GM23338 (cell line): ENCODE measurements around the gene NAXE. TPM values are rescaled to one million over a fixed set of nuclear protein-coding genes. Genes with fewer than 3 reads are reported as not detected.

Experiments
- ATAC-seq: fragments of 200-7000 bp; cut with Tn5 transposase; 3 replicates; pipeline ENCODE4 v1.9.1; 2020
- DNase-seq: peaks from one replicate; pipeline ENCODE4 v3.0.0-alpha.2; 2015; ENCODE audit warnings: low spot score
- H2AFZ ChIP-seq: fragments of 200-600 bp; sonication (generic); 2 replicates; pipeline ENCODE4 v1.8.0; 2016; ENCODE audit warnings: antibody characterized with exemption, mild to moderate bottlenecking, moderate library complexity
- H3F3A ChIP-seq: fragments of 200-600 bp; sonication (generic); replicated peaks from 2 replicates; pipeline ENCODE4 v1.8.0; 2017; ENCODE audit warnings: antibody characterized with exemption, mixed run types, low read depth
- H3K27ac ChIP-seq: fragments of 200-600 bp; sonication (generic); 2 replicates; pipeline ENCODE4 v1.6.1; 2016; ENCODE audit warnings: low read depth
- H3K27me3 ChIP-seq: fragments of 200-600 bp; sonication (generic); 2 replicates; pipeline ENCODE4 v1.8.0; 2016; ENCODE audit warnings: mild to moderate bottlenecking, mixed run types, moderate library complexity; ENCODE audit not compliant: insufficient read depth
- H3K36me3 ChIP-seq: fragments of 200-600 bp; sonication (generic); 2 replicates; pipeline ENCODE4 v1.8.0; 2016; ENCODE audit warnings: mild to moderate bottlenecking; ENCODE audit not compliant: insufficient read depth
- H3K4me1 ChIP-seq: fragments of 200-600 bp; sonication (generic); 2 replicates; pipeline ENCODE4 v1.8.0; 2016; ENCODE audit warnings: mild to moderate bottlenecking, moderate library complexity; ENCODE audit not compliant: insufficient read depth
- H3K4me2 ChIP-seq: fragments of 200-600 bp; sonication (generic); 2 replicates; pipeline ENCODE4 v1.7.1; 2017; ENCODE audit warnings: mixed run types
- H3K4me3 ChIP-seq: fragments of 200-600 bp; sonication (generic); 2 replicates; pipeline ENCODE4 v1.6.1; 2016; ENCODE audit warnings: mixed run types
- H3K79me2 ChIP-seq: fragments of 200-600 bp; sonication (generic); replicated peaks from 2 replicates; pipeline ENCODE4 v1.8.0; 2017; ENCODE audit warnings: mild to moderate bottlenecking; ENCODE audit not compliant: insufficient read depth
- H3K9me2 ChIP-seq: fragments of 200-600 bp; sonication (generic); 2 replicates; pipeline ENCODE4 v1.8.0; 2017; ENCODE audit not compliant: insufficient read depth
- H4K20me1 ChIP-seq: fragments of 200-600 bp; sonication (generic); replicated peaks from 2 replicates; pipeline ENCODE4 v1.8.0; 2017; ENCODE audit warnings: mild to moderate bottlenecking; ENCODE audit not compliant: insufficient read depth
- H3K27ac Mint-ChIP-seq: 2 replicates; pipeline ENCODE4 v1.8.0; 2020; ENCODE audit warnings: inconsistent platforms, mild to moderate bottlenecking, moderate library complexity, mixed read lengths
- H3K27me3 Mint-ChIP-seq: 3 replicates; pipeline ENCODE4 v1.8.0; 2022; ENCODE audit warnings: low read depth, mild to moderate bottlenecking, moderate library complexity, mixed read lengths, inconsistent platforms; ENCODE audit not compliant: insufficient read depth, poor library complexity
- H3K36me3 Mint-ChIP-seq: 3 replicates; pipeline ENCODE4 v1.8.0; 2021; ENCODE audit warnings: low read depth, mild to moderate bottlenecking, inconsistent platforms, moderate library complexity, mixed read lengths
- H3K4me1 Mint-ChIP-seq: 3 replicates; pipeline ENCODE4 v1.8.0; 2020; ENCODE audit warnings: mild to moderate bottlenecking, inconsistent platforms, mixed read lengths
- H3K4me3 Mint-ChIP-seq: 3 replicates; pipeline ENCODE4 v1.8.0; 2021; ENCODE audit warnings: moderate library complexity, mild to moderate bottlenecking, inconsistent platforms, mixed read lengths
- H3K9me3 Mint-ChIP-seq: 3 replicates; pipeline ENCODE4 v1.8.0; 2020; ENCODE audit warnings: moderate library complexity, mild to moderate bottlenecking, inconsistent platforms, mixed read lengths
- CREB1 ChIP-seq: fragments of 250-450 bp; sonication (Bioruptor Pico); IDR thresholded peaks from 2 replicates; pipeline ENCODE4 v1.5.0; 2020; ENCODE audit warnings: low read depth, mild to moderate bottlenecking, moderate library complexity
- CTCF ChIP-seq, 2 experiments: fragments of 200-600 bp in 1 of 2; sonication (generic) in 1 of 2; conservative IDR thresholded peaks; 2 replicates each; pipeline versions ENCODE4 v1.5.1 to v1.6.1; 2016 to 2017; ENCODE audit warnings: antibody characterized with exemption in 2 of 2, low read depth in 2 of 2, mild to moderate bottlenecking in 2 of 2, moderate library complexity in 1 of 2
- ETS1 ChIP-seq: IDR thresholded peaks from 2 replicates; pipeline ENCODE4 v1.6.1; 2016; ENCODE audit warnings: antibody characterized with exemption
- EZH2 ChIP-seq: fragments of 200-600 bp; sonication (generic); IDR thresholded peaks from one replicate; pipeline ENCODE4 v1.8.0; 2017; ENCODE audit warnings: antibody characterized with exemption, mild to moderate bottlenecking, low read depth; ENCODE audit not compliant: unreplicated experiment
- EZH2phosphoT487 ChIP-seq: fragments of 200-600 bp; sonication (generic); IDR thresholded peaks from one replicate; pipeline ENCODE4 v1.8.1; 2018; ENCODE audit warnings: antibody characterized with exemption; ENCODE audit not compliant: unreplicated experiment
- JUNB ChIP-seq: IDR thresholded peaks from one replicate; pipeline ENCODE4 v1.6.1; 2016; ENCODE audit warnings: antibody characterized with exemption; ENCODE audit not compliant: unreplicated experiment
- NANOG ChIP-seq: IDR thresholded peaks from 2 replicates; pipeline ENCODE4 v1.6.1; 2016; ENCODE audit warnings: antibody characterized with exemption, borderline replicate concordance
- POLR2AphosphoS5 ChIP-seq: IDR thresholded peaks from 2 replicates; pipeline ENCODE4 v1.6.1; 2016; ENCODE audit warnings: antibody characterized with exemption, low read depth
- REST ChIP-seq: IDR thresholded peaks from one replicate; pipeline ENCODE4 v1.6.1; 2018; ENCODE audit warnings: antibody characterized with exemption; ENCODE audit not compliant: unreplicated experiment
- STAT1 ChIP-seq: IDR thresholded peaks from one replicate; pipeline ENCODE4 v1.6.1; 2016; ENCODE audit warnings: antibody characterized with exemption; ENCODE audit not compliant: unreplicated experiment
- ZNF114 ChIP-seq: fragments of 250-450 bp; sonication (Bioruptor Pico); IDR thresholded peaks from 2 replicates; pipeline ENCODE4 v1.5.0; 2020; ENCODE audit warnings: mild to moderate bottlenecking, moderate library complexity
- ZNF331 ChIP-seq: fragments of 250-450 bp; sonication (Bioruptor Pico); IDR thresholded peaks from 2 replicates; pipeline ENCODE4 v1.5.0; 2020; ENCODE audit warnings: low read depth, mild to moderate bottlenecking, moderate library complexity
- ZNF462 ChIP-seq: fragments of 250-450 bp; sonication (Bioruptor Pico); IDR thresholded peaks from 2 replicates; pipeline ENCODE4 v1.5.0; 2020; ENCODE audit warnings: mild to moderate bottlenecking, moderate library complexity
- polyA plus RNA-seq: library from polyadenylated mRNA; unstranded; fragments of >200 nt; fragmentation: Nextera tagmentation; extraction: Ambion mirVana; gene quantifications from 2 replicates; pipeline ENCODE4 v1.2.1, GENCODE V29; 2016
- total RNA-seq: library from RNA; depleted of rRNA; stranded (reverse); fragments of >200 nt; shearing (Covaris generic); gene quantifications from 2 replicates; pipeline ENCODE4 v1.2.3, GENCODE V29; 2014

NAXE gene
- total and polyA plus RNA-seq, 2 experiments from 2014 or later = 82.1 to 87.5 TPM

GRCh38 chr1:156581661-156582387, 9.8 kb upstream of the NAXE start:
- TF ChIP-seq EZH2phosphoT487 = no peak
- no peak for TF ChIP-seq ZNF331
- TF ChIP-seq STAT1 = no peak
- TF ChIP-seq JUNB = no peak
- no peak for TF ChIP-seq EZH2
- no peak for TF ChIP-seq NANOG
- TF ChIP-seq CREB1 = no peak
- TF ChIP-seq ZNF462 (CRISPR knock-in tag) = no peak
- no peak for TF ChIP-seq POLR2AphosphoS5
- TF ChIP-seq ZNF114 (CRISPR knock-in tag) = no peak
- no peak for TF ChIP-seq CTCF (conservative IDR thresholded peaks at IDR 0.05; ENCODE audit: low read depth in 2 of 2)
- no peak for TF ChIP-seq ETS1
- no peak for TF ChIP-seq REST
- no peaks in the 10 kb centered on the region; the same call in 2 of the 3 replicates for H3K9me3 Mint-ChIP-seq
- peaks cover 26% of the 10 kb centered on the region for H3K4me1 Mint-ChIP-seq
- ATAC-seq (no peak), DNase-seq (no peak)
- Histone ChIP-seq H3K36me3 (no peaks in the 10 kb centered on the region), H3K27me3 (no peaks in the 10 kb centered on the region), H3K4me1 (peaks cover 10% of the 10 kb centered on the region), H3F3A (no peaks in the 10 kb centered on the region), H3K9me2 (0 out of 2 replicates have a peak, but pooled peaks cover 3% of the 10 kb centered on the region), H3K79me2 (no peaks in the 10 kb centered on the region), H3K27ac (no peak overlapping the region), H3K4me2 (no peak overlapping the region), H4K20me1 (no peaks in the 10 kb centered on the region), H3K4me3 (no peak overlapping the region), H2AFZ (0 out of 2 replicates have a peak overlapping the region, but pooled peaks have one; percentile 7)
- H3K27ac Mint-ChIP-seq = no peak overlapping the region
- H3K27me3 Mint-ChIP-seq = peaks cover 9% of the 10 kb centered on the region
- H3K4me3 Mint-ChIP-seq = no peak overlapping the region
- no peaks in the 10 kb centered on the region; the same call in 2 of the 3 replicates for H3K36me3 Mint-ChIP-seq
